GM12872 (cell line): ENCODE results near the gene STAT2.

Experiments
- CTCF ChIP-seq: IDR thresholded peaks from 3 replicates; pipeline ENCODE4 v1.5.1; 2011; ENCODE audit warnings: low read depth, mild to moderate bottlenecking, low read length, moderate library complexity; ENCODE audit not compliant: insufficient read depth

Gene STAT2

GRCh38 chr12:56321027-56321426 is 38.9 kb downstream of the STAT2 start:
- TF ChIP-seq CTCF, result no peak

GRCh38 chr12:56317675-56318074 is 42.2 kb downstream of the STAT2 start:
- TF ChIP-seq CTCF, result 0 out of 3 replicates have a peak, but pooled peaks have one; percentile 18

- 0 out of 3 replicates have a peak, but pooled peaks have one; percentile 31 for TF ChIP-seq CTCF
Observed at GRCh38 chr12:56315622-56316473, 44.1 kb downstream of the STAT2 start, which contains the start of gene CNPY2. TSS of gene CNPY2 (minus strand) at chr12:56315988. CDS start at chr12:56315217, 771 bp downstream.

- no peak for TF ChIP-seq CTCF
Observed at GRCh38 chr12:56315249-56315621, 44.7 kb downstream of the STAT2 start.

GRCh38 chr12:56311003-56311402 is 48.9 kb downstream of the STAT2 start:
- TF ChIP-seq CTCF, result no peak

DNA sequence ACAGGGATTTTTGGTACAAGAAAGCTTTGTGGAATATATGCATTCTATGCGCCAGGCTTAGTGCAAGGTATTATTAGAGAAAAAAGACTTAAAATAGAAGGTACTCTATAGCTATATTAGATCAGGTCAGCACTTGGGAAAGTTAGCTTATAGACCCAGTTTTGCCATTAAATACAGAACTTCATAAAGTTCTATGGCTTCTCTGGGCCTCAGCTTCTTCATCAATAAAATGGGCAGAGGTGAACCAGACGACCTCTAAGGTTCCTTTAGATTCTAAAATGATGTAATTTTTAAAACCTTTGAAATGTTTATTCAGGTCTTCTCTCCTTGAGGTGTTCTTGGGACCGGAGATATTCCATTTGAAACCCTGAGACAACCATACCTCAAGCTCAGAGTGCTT is 51.2 kb downstream of the STAT2 start:
- TF ChIP-seq CTCF, result no peak

DNA sequence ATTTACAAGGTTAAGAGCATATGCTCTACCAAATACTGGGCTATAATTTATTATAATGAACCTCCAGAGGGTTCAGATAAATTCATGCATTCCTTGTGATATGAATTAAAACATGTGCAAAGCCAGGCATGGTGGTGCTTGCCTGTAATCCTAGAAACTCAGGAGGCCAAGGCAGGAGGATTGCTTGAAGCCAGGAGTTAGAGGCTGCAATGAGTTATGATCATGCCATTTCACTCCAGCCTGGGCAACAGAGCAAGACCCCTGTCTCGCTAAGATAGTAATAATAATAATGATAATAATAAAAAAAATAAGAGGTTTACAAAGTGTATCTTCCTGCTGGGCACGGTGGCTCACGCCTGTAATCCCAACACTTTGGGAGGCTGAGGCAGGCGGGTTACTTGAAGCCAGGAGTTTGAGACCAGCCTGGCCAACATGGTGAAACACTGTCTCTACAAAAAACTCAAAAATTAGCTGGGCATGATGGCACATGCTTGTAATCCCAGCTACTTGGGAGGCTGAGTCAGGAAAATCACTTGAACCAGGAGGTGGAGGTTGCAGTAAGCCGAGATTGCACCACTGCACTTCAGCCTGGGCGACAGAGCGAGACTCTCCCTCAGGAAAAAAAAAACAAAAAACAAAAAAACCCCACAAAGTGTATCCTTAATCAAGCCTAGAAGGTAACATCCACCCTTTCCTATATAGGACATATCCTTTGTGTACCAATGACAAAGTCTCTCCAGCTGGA is 52.5 kb downstream of the STAT2 start:
- no peak for TF ChIP-seq CTCF
